ENCODE measurements around the gene HAP1. TPM values are rescaled to one million over a fixed set of nuclear protein-coding genes. Genes with fewer than 3 reads are reported as not detected.

The HAP1 gene
- total RNA-seq, 2 experiments from 2014 or later = 0.19 to 0.55 TPM

DNA sequence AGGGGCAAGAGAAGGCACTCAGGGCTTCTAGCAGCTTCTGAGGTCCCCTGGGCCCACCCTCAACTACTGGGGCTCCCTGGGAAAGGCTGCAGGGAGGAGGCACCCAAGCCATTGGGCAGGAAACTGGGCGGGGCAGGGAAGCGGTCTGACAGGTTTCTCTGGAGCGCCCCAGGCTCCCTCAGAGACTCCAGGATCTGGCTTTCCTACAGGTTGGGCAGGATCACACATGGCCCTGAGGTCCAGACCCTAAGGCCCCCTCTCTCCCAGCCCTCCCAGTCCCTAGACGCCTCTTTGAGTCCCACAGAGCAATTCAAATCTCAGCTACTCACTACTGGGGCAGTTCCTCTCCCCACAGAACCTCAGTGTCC, 37.8 kb upstream of the HAP1 start:
- Histone ChIP-seq H3K4me1 (ENCODE audit: insufficient read depth, low read length, poor library complexity, severe bottlenecking) (peaks cover 29% of the 10 kb centered on the region), H3K79me2 (ENCODE audit: insufficient read depth, low read depth, low read length) (no peaks in the 10 kb centered on the region), H3K9me2 (ENCODE audit: insufficient read depth, low read length) (no peaks in the 10 kb centered on the region), H3K4me3 (ENCODE audit: low read depth, low read length, poor library complexity, severe bottlenecking) (peak overlapping the region; percentile 74), H4K20me1 (ENCODE audit: insufficient read depth, low read length) (no peaks in the 10 kb centered on the region), H3K27ac (ENCODE audit: low read depth, low read length, poor library complexity, severe bottlenecking) (no peak overlapping the region), H3K9me3 (ENCODE audit: low read length) (no peaks in the 10 kb centered on the region), H2AFZ (ENCODE audit: low read length) (peak overlapping the region; percentile 77; the same call in 1 of the 2 replicates), H3K4me2 (ENCODE audit: low read length) (peak overlapping the region; percentile 76), H3K36me3 (ENCODE audit: insufficient read depth, low read length) (peaks cover 14% of the 10 kb centered on the region)
- CTCF ChIA-PET (ENCODE audit: unreplicated experiment) = no interaction called here
- DNase-seq (ENCODE audit: low spot score) = no peak
- TF ChIP-seq CTCF (conservative IDR thresholded peaks at IDR 0.05; ENCODE audit: low read length) = no peak
- intact Hi-C loops (cut with micrococcal nuclease; ENCODE audit: unreplicated experiment) = no loop called here
- BruUV-seq (replicated peaks) = no TSS peak
- POLR2A ChIA-PET = interaction anchor here (1.5 kb wide), 1 partner anchor 14 kb away, joined by 3 read pairs; no protein-coding TSS in a partner anchor

DNA sequence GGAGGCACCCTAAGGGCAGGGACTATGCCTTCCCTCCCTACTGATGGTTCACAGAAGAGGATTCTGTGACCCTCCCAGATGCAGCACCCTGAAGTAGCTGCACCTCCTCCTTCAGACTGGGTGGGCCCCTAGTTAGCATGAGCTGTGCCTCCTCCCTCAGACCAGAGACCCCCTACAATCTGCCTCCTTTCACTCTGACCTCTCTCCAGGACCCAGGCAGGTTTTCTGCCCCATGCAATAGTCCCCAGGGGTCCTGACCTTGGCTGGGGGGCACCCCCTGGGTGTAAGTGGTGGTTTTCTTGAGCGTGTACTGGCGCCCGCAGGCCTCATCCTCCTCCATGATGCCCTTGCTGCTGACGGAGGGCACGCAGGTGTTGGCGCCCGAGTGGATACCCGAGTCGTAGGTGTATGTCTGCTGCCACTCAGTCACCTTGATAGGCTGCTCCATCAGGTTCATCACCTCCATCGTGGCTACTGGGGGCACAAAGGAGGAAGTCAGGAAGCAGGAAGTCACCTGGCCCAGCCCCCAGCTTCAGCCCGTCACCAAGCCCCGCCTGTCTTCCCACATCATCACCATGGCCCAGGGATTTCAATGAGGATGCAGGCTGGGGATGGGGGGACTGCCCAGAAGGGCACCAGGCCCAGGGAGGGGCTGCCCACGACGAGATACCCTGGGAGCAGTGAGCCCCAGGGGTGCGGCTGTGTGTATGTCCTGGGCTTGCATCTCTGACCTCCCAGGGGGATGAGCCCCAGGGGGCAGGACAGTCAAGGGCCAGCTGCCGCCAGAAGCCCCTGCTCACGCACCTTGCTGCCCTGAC, 37.2 kb upstream of the HAP1 start:
- H3K4me3 ChIP-seq (ENCODE audit: low read depth, low read length, poor library complexity, severe bottlenecking) = peak overlapping the region; percentile 74
- no peaks in the 10 kb centered on the region for H3K79me2 ChIP-seq (ENCODE audit: insufficient read depth, low read depth, low read length)
- no peaks in the 10 kb centered on the region for H3K9me3 ChIP-seq (ENCODE audit: low read length)
- no peaks in the 10 kb centered on the region for H4K20me1 ChIP-seq (ENCODE audit: insufficient read depth, low read length)
- DNase-seq (ENCODE audit: low spot score) = peak; percentile 60
- H2AFZ ChIP-seq (ENCODE audit: low read length) = peak overlapping the region; percentile 77; the same call in 1 of the 2 replicates
- peak overlapping the region; percentile 7 for H3K27ac ChIP-seq (ENCODE audit: low read depth, low read length, poor library complexity, severe bottlenecking)
- ChIA-PET POLR2A (interaction anchor here (1.5 kb wide), 1 partner anchor 14 kb away, joined by 3 read pairs; no protein-coding TSS in a partner anchor), CTCF (ENCODE audit: unreplicated experiment) (no interaction called here)
- BruUV-seq (replicated peaks) = TSS peak; percentile 78
- intact Hi-C loops (cut with micrococcal nuclease; ENCODE audit: unreplicated experiment) = no loop called here
- H3K4me1 ChIP-seq (ENCODE audit: insufficient read depth, low read length, poor library complexity, severe bottlenecking) = peaks cover 29% of the 10 kb centered on the region
- H3K4me2 ChIP-seq (ENCODE audit: low read length) = peak overlapping the region; percentile 76
- peaks cover 19% of the 10 kb centered on the region for H3K36me3 ChIP-seq (ENCODE audit: insufficient read depth, low read length)
- TF ChIP-seq EZH2phosphoT487 (IDR thresholded peaks at IDR 0.05; ENCODE audit: borderline replicate concordance, low read depth, low read length) (no peak), CTCF (conservative IDR thresholded peaks at IDR 0.05; ENCODE audit: low read length) (no peak)
- no peaks in the 10 kb centered on the region for H3K9me2 ChIP-seq (ENCODE audit: insufficient read depth, low read length)

GRCh38 chr17:41769985-41770384, 35.5 kb upstream of the HAP1 start:
- peaks cover 29% of the 10 kb centered on the region for H3K4me1 ChIP-seq (ENCODE audit: insufficient read depth, low read length, poor library complexity, severe bottlenecking)
- peak overlapping the region; percentile 74 for H3K4me3 ChIP-seq (ENCODE audit: low read depth, low read length, poor library complexity, severe bottlenecking)
- BruUV-seq (replicated peaks) = no TSS peak
- no peaks in the 10 kb centered on the region for H4K20me1 ChIP-seq (ENCODE audit: insufficient read depth, low read length)
- TF ChIP-seq CTCF (conservative IDR thresholded peaks at IDR 0.05; ENCODE audit: low read length) (no peak), EZH2phosphoT487 (IDR thresholded peaks at IDR 0.05; ENCODE audit: borderline replicate concordance, low read depth, low read length) (no peak)
- H3K27ac ChIP-seq (ENCODE audit: low read depth, low read length, poor library complexity, severe bottlenecking) = no peak overlapping the region
- H3K36me3 ChIP-seq (ENCODE audit: insufficient read depth, low read length) = peaks cover 24% of the 10 kb centered on the region
- POLR2A ChIA-PET = no interaction called here
- CTCF ChIA-PET (ENCODE audit: unreplicated experiment) = interaction anchor here (0.5 kb wide), 1 partner anchor 275 kb away, joined by 4 read pairs; no protein-coding TSS in a partner anchor
- H3K79me2 ChIP-seq (ENCODE audit: insufficient read depth, low read depth, low read length) = no peaks in the 10 kb centered on the region
- H3K9me2 ChIP-seq (ENCODE audit: insufficient read depth, low read length) = no peaks in the 10 kb centered on the region
- H2AFZ ChIP-seq (ENCODE audit: low read length) = no peak overlapping the region
- H3K4me2 ChIP-seq (ENCODE audit: low read length) = peak overlapping the region; percentile 76
- H3K9me3 ChIP-seq (ENCODE audit: low read length) = no peaks in the 10 kb centered on the region
- no peak for DNase-seq (ENCODE audit: low spot score)
- intact Hi-C loops (cut with micrococcal nuclease; ENCODE audit: unreplicated experiment) = no loop called here

Measured in OCI-LY7 (cell line).